ENCODE measurements around the gene DENND11.

GRCh38 chr7:141731476-141732149 is 29.6 kb upstream of the DENND11 start:
- peak in 1 of 3 donors; percentile 25 for TF ChIP-seq CTCF (IDR thresholded peaks at IDR 0.05)
- no peak for TF ChIP-seq POLR2A (IDR thresholded peaks at IDR 0.05)
- no peak for TF ChIP-seq EP300 (IDR thresholded peaks at IDR 0.05)
